Peyer's patch (tissue), 4 donors: ENCODE results near the gene NOL4L.

Experiments used
- POLR2A ChIP-seq, 2 donors: fragments of 450-650 bp; IDR thresholded peaks; one replicate each; pipeline ENCODE4 v1.5.1; 2017; ENCODE audit warnings: antibody characterized with exemption in 2 of 2, mild to moderate bottlenecking in 2 of 2, moderate library complexity in 2 of 2
- TF ChIP-seq, protein P1 (sequence below), 6 experiments: fragments of 450-650 bp in 4 of 6; fragments of 200-600 bp in 2 of 6; sonication (generic) in 1 of 6; IDR thresholded peaks; one replicate each; pipeline ENCODE4 v1.5.1; 2017 to 2019; ENCODE audit warnings: antibody characterized with exemption in 6 of 6, mild to moderate bottlenecking in 3 of 6, moderate library complexity in 1 of 6

DNA sequence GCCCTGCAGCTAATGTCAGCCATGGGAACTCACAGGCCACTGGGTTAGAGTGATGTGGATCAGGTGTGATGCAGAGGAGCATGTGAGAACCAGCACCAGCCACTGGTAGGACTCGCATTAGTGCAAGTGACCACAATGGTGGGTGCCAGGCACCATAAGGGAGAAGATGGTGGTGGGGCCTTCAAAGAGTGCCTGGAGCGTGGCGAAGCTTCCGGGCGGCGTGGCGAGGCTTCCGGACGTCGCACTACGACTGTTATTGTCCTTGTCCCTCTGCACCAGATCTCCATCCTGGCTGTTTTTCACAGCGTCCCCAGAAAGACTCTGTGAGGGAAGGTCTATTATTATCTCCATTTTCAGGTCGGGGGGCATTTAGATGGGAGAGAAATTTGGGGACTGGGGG, 44.7 kb upstream of the NOL4L start:
- TF ChIP-seq, protein P1, sequence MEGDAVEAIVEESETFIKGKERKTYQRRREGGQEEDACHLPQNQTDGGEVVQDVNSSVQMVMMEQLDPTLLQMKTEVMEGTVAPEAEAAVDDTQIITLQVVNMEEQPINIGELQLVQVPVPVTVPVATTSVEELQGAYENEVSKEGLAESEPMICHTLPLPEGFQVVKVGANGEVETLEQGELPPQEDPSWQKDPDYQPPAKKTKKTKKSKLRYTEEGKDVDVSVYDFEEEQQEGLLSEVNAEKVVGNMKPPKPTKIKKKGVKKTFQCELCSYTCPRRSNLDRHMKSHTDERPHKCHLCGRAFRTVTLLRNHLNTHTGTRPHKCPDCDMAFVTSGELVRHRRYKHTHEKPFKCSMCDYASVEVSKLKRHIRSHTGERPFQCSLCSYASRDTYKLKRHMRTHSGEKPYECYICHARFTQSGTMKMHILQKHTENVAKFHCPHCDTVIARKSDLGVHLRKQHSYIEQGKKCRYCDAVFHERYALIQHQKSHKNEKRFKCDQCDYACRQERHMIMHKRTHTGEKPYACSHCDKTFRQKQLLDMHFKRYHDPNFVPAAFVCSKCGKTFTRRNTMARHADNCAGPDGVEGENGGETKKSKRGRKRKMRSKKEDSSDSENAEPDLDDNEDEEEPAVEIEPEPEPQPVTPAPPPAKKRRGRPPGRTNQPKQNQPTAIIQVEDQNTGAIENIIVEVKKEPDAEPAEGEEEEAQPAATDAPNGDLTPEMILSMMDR (IDR thresholded peaks at IDR 0.05): no peak
- no peak for TF ChIP-seq POLR2A (IDR thresholded peaks at IDR 0.05)
